Measurements from ENCODE around the gene DYNLT3.

The DYNLT3 gene

GRCh38 chrX:37867536-37868153 lies 20.3 kb upstream of the DYNLT3 start:
- DNase-seq (ENCODE audit: low read depth), result no peak
- no peak for TF ChIP-seq CTCF (conservative IDR thresholded peaks at IDR 0.05; ENCODE audit: control insufficient read depth, insufficient read depth, low read depth, low read length)

GRCh38 chrX:37863728-37864127 lies 16.4 kb upstream of the DYNLT3 start:
- TF ChIP-seq CTCF (conservative IDR thresholded peaks at IDR 0.05; ENCODE audit: control insufficient read depth, insufficient read depth, low read depth, low read length), result no peak
- DNase-seq (ENCODE audit: low read depth), result no peak
- no peak overlapping the region for H3K4me3 ChIP-seq (ENCODE audit: control insufficient read depth, low read depth, low read length)

More at GRCh38 chrX:37867536-37868153, 20.3 kb upstream of the DYNLT3 start:
- H3K4me3 ChIP-seq (ENCODE audit: control insufficient read depth, low read depth, low read length), result no peak overlapping the region

- DNase-seq (ENCODE audit: low read depth), result no peak
- TF ChIP-seq CTCF (conservative IDR thresholded peaks at IDR 0.05; ENCODE audit: control insufficient read depth, insufficient read depth, low read depth, low read length), result no peak
- no peak overlapping the region for H3K4me3 ChIP-seq (ENCODE audit: control insufficient read depth, low read depth, low read length)
Measured at GRCh38 chrX:37862851-37863250, 15.5 kb upstream of the DYNLT3 start.

GRCh38 chrX:37860721-37861120 lies 13.3 kb upstream of the DYNLT3 start:
- no peak overlapping the region for H3K4me3 ChIP-seq (ENCODE audit: control insufficient read depth, low read depth, low read length)
- DNase-seq (ENCODE audit: low read depth), result no peak
- no peak for TF ChIP-seq CTCF (conservative IDR thresholded peaks at IDR 0.05; ENCODE audit: control insufficient read depth, insufficient read depth, low read depth, low read length)

- no peak for DNase-seq (ENCODE audit: low read depth)
- no peak overlapping the region for H3K4me3 ChIP-seq (ENCODE audit: control insufficient read depth, low read depth, low read length)
- no peak for TF ChIP-seq CTCF (conservative IDR thresholded peaks at IDR 0.05; ENCODE audit: control insufficient read depth, insufficient read depth, low read depth, low read length)
Measured at GRCh38 chrX:37854748-37855147, 7.4 kb upstream of the DYNLT3 start.

GRCh38 chrX:37854148-37854547 lies 6.8 kb upstream of the DYNLT3 start:
- TF ChIP-seq CTCF (conservative IDR thresholded peaks at IDR 0.05; ENCODE audit: control insufficient read depth, insufficient read depth, low read depth, low read length), result no peak
- H3K4me3 ChIP-seq (ENCODE audit: control insufficient read depth, low read depth, low read length), result no peak overlapping the region
- DNase-seq (ENCODE audit: low read depth), result no peak

- no peak for DNase-seq (ENCODE audit: low read depth)
- peak overlapping the region; percentile 63 for H3K4me3 ChIP-seq (ENCODE audit: control insufficient read depth, low read depth, low read length)
- TF ChIP-seq CTCF (conservative IDR thresholded peaks at IDR 0.05; ENCODE audit: control insufficient read depth, insufficient read depth, low read depth, low read length), result no peak
Measured at GRCh38 chrX:37847733-37848197, 394 bp upstream of the DYNLT3 start.
